HepG2 (cell line): Measurements from ENCODE around the gene AMER3. TPM values are rescaled to one million over a fixed set of nuclear protein-coding genes. Genes with fewer than 3 reads are reported as not detected.

Experiments used
- ATF2 ChIP-seq: sonication (generic); formaldehyde crosslinking; IDR thresholded peaks from 2 replicates; pipeline ENCODE4 v1.4.0; 2020; ENCODE audit warnings: missing genetic modification reagents
- CENPT ChIP-seq: sonication (generic); formaldehyde crosslinking; IDR thresholded peaks from 2 replicates; pipeline ENCODE4 v1.8.0; 2022; ENCODE audit warnings: low read depth, mild to moderate bottlenecking, moderate library complexity, missing genetic modification reagents
- E2F2 ChIP-seq: sonication (generic); formaldehyde crosslinking; IDR thresholded peaks from 2 replicates; pipeline ENCODE4 v1.4.0; 2020; ENCODE audit warnings: missing genetic modification reagents, borderline replicate concordance
- HDAC2 ChIP-seq: sonication (generic); formaldehyde crosslinking; IDR thresholded peaks from 2 replicates; pipeline ENCODE4 v1.4.0; 2020; ENCODE audit warnings: missing genetic modification reagents
- HNF4G ChIP-seq, 2 experiments: sonication (generic) in 1 of 2; formaldehyde crosslinking in 1 of 2; IDR thresholded peaks; 2 replicates each; pipeline versions ENCODE4 v1.4.0 to v1.6.1; 2011 to 2020; ENCODE audit warnings: borderline replicate concordance in 2 of 2, low read depth in 2 of 2, mild to moderate bottlenecking in 2 of 2, low read length in 1 of 2, missing genetic modification reagents in 1 of 2, moderate library complexity in 1 of 2
- NR2F1 ChIP-seq, 2 experiments: fragments of 450-650 bp in 1 of 2; formaldehyde crosslinking in 1 of 2; IDR thresholded peaks; 2 replicates each; pipeline versions ENCODE4 v1.5.0 to v1.6.1; 2016 to 2020; ENCODE audit warnings: mild to moderate bottlenecking in 1 of 2, missing compliant biosample characterization in 1 of 2, missing genetic modification reagents in 1 of 2, moderate library complexity in 1 of 2
- PCBP1 ChIP-seq: fragments of 200-400 bp; formaldehyde crosslinking; IDR thresholded peaks from 2 replicates; pipeline ENCODE4 v1.6.1; 2017; ENCODE audit warnings: mild to moderate bottlenecking, low read depth, low read length, borderline replicate concordance
- RCOR2 ChIP-seq: IDR thresholded peaks from 2 replicates; pipeline ENCODE4 v1.6.1; 2016; ENCODE audit warnings: missing biosample characterization, missing genetic modification reagents
- SAP130 ChIP-seq: IDR thresholded peaks from 2 replicates; pipeline ENCODE4 v1.6.1; 2016; ENCODE audit warnings: low read depth
- SMYD3 ChIP-seq: sonication (generic); formaldehyde crosslinking; IDR thresholded peaks from 2 replicates; pipeline ENCODE4 v1.8.1; 2023; ENCODE audit warnings: mild to moderate bottlenecking, missing genetic modification reagents
- TCF7 ChIP-seq: sonication (generic); IDR thresholded peaks from 2 replicates; pipeline ENCODE4 v1.6.1; 2016; ENCODE audit warnings: antibody characterized with exemption, low read depth
- ZFAT ChIP-seq: sonication (generic); formaldehyde crosslinking; conservative IDR thresholded peaks from 2 replicates; pipeline ENCODE4 v1.8.1; 2023; ENCODE audit warnings: missing genetic modification reagents, inconsistent platforms
- ZFP91 ChIP-seq: sonication (generic); formaldehyde crosslinking; IDR thresholded peaks from 2 replicates; pipeline ENCODE4 v1.9.0; 2022; ENCODE audit warnings: missing genetic modification reagents, mild to moderate bottlenecking, borderline replicate concordance
- ZNF12 ChIP-seq: sonication (generic); formaldehyde crosslinking; IDR thresholded peaks from 2 replicates; pipeline ENCODE4 v1.5.0; 2020; ENCODE audit warnings: missing genetic modification reagents
- ZNF225 ChIP-seq: sonication (generic); formaldehyde crosslinking; IDR thresholded peaks from 2 replicates; pipeline ENCODE4 v1.4.0; 2020; ENCODE audit warnings: mild to moderate bottlenecking, missing genetic modification reagents
- ZNF296 ChIP-seq: sonication (generic); formaldehyde crosslinking; conservative IDR thresholded peaks from 2 replicates; pipeline ENCODE4 v1.5.0; 2020; ENCODE audit warnings: mild to moderate bottlenecking, missing genetic modification reagents
- ZNF550 ChIP-seq: sonication (generic); formaldehyde crosslinking; IDR thresholded peaks from 2 replicates; pipeline ENCODE4 v1.4.0; 2020; ENCODE audit warnings: mild to moderate bottlenecking, missing genetic modification reagents, borderline replicate concordance
- ZNF639 ChIP-seq: conservative IDR thresholded peaks from 2 replicates; pipeline ENCODE4 v1.6.1; 2018; ENCODE audit warnings: missing genetic modification reagents
- polyA plus RNA-seq, 8 experiments: library from polyadenylated mRNA; depleted of rRNA in 3 of 8; stranded (reverse) in 7 of 8; unstranded in 1 of 8; fragments of >200 nt; fragmentation: Illumina TruSeq in 4 of 8; extraction: Trizol in 4 of 8; gene quantifications; 2 replicates each; pipeline versions ENCODE4 v1.2.1 to v1.2.3, GENCODE V29; 2011 to 2016; ENCODE audit warnings: low read depth in 4 of 8, missing spikeins in 1 of 8, mixed read lengths in 1 of 8; ENCODE audit not compliant: insufficient read depth in 1 of 8
- total RNA-seq, 5 experiments: library from RNA; depleted of rRNA; stranded (reverse); fragments of >200 nt; fragmentation: Illumina TruSeq; extraction: Trizol; gene quantifications; 2 replicates each; pipeline ENCODE4 v1.2.3, GENCODE V29; 2016; ENCODE audit warnings: low read depth in 1 of 5

AMER3 gene
- total and polyA plus RNA-seq, 2 of the 13 experiments (the other 11 are each of a cell fraction or from before 2014, with no cell fraction given) = not detected

GRCh38 chr2:130797493-130798435 lies 42.4 kb downstream of the AMER3 start (continued):
- TF ChIP-seq SMYD3 (CRISPR knock-in tag) = no peak
- no peak for TF ChIP-seq ZNF550 (CRISPR knock-in tag)
- TF ChIP-seq ZNF296 = no peak
- peak; percentile 39; the same call in 1 of the 2 replicates for TF ChIP-seq SAP130 (CRISPR knock-in tag)
- TF ChIP-seq ZNF639 (CRISPR knock-in tag) = no peak
- no peak for TF ChIP-seq ZNF225 (CRISPR knock-in tag)
- TF ChIP-seq RCOR2 (CRISPR knock-in tag) = no peak
- no peak for TF ChIP-seq E2F2 (CRISPR knock-in tag)
- TF ChIP-seq ZNF12 (CRISPR knock-in tag) = no peak
- TF ChIP-seq ZFP91 = peak; percentile 92
- TF ChIP-seq HNF4G (IDR thresholded peaks at IDR 0.05; ENCODE audit: borderline replicate concordance, low read depth, low read length) = no peak
- peak; percentile 68 for TF ChIP-seq HNF4G (CRISPR knock-in tag; IDR thresholded peaks at IDR 0.05; ENCODE audit: borderline replicate concordance, low read depth)
- no peak for TF ChIP-seq NR2F1 (CRISPR knock-in tag; IDR thresholded peaks at IDR 0.05)
- peak; percentile 35 for TF ChIP-seq HDAC2 (CRISPR knock-in tag)
- no peak for TF ChIP-seq TCF7
- no peak for TF ChIP-seq ZFAT (CRISPR knock-in tag)
- TF ChIP-seq ATF2 (CRISPR knock-in tag) = no peak; the same call in none of the 2 replicates
- no peak for TF ChIP-seq PCBP1
- TF ChIP-seq CENPT (CRISPR knock-in tag) = no peak
